ENCODE measurements around the gene F8A3.
"Not testable (repeated sequence)": the region's sequence is repeated elsewhere in the genome, so short reads cannot be mapped to it uniquely, and the experiment has no call there.

F8A3 gene

GRCh38 chrX:155458471-155458870 is at the start of gene F8A3:
F8A3 (minus strand) TSS chrX:155458620; CDS start chrX:155458600, 20 bp downstream.
- not testable (repeated sequence) for DNase-seq

- no peak for DNase-seq
Observed at GRCh38 chrX:155505296-155505695, 46.9 kb upstream of the F8A3 start.

GRCh38 chrX:155495134-155495533 is 36.7 kb upstream of the F8A3 start:
- not testable (repeated sequence) for DNase-seq

GRCh38 chrX:155491421-155491820 is 33.0 kb upstream of the F8A3 start:
- DNase-seq: not testable (repeated sequence)

DNA sequence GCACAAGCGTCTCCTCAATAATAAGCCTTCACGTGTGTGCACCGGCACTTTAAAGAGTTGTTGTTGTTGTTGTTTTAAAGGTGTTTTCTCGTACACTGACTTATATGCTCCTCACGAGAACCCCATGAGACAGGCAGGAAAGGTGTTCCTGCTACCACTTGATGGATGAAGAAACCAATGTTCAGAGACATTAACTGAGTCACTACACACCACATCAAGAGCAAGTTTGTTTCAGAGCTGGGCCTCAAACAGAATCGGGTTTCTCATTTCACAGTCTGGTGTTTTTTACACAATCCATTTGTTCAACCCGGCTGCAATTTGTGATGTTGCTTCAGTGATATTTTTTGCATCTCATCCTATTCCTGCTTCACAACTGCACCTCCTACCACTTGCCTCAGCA is 18.7 kb upstream of the F8A3 start:
- DNase-seq: not testable (repeated sequence)

DNA sequence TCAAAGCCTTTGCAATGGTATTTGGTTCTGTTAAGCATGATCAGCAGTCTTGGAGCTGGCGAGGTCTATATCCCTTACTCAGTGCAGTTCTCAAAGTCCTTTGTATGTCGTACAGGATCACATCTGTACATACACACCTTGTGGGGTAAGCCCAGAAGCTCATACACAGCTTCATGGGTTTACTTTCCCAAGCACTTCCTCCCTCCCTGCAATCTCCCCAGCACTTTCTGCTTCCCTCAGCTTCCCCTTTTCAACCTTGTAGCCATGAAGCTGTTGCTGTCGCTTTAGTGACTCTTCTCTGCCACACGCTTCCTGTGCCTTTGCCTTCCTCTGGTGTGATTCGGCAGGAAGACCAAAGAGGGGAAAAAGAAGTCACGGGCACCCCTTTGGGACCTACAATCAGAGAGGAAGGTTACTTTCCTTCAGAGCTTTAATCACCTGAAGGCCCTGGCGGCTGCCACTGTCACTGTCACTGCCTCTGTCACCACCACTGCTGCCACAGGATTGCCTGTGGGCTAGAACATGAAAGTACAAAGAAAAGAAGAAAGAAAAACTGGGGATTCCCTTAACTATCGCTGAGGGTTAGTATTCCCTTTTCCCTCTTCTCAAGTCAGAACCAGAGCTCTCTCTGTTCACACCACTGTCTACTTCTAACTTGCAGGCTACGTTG is 8.0 kb upstream of the F8A3 start:
- not testable (repeated sequence) for DNase-seq

GRCh38 chrX:155460501-155460900 is 2.1 kb upstream of the F8A3 start:
- DNase-seq: not testable (repeated sequence)

DNA sequence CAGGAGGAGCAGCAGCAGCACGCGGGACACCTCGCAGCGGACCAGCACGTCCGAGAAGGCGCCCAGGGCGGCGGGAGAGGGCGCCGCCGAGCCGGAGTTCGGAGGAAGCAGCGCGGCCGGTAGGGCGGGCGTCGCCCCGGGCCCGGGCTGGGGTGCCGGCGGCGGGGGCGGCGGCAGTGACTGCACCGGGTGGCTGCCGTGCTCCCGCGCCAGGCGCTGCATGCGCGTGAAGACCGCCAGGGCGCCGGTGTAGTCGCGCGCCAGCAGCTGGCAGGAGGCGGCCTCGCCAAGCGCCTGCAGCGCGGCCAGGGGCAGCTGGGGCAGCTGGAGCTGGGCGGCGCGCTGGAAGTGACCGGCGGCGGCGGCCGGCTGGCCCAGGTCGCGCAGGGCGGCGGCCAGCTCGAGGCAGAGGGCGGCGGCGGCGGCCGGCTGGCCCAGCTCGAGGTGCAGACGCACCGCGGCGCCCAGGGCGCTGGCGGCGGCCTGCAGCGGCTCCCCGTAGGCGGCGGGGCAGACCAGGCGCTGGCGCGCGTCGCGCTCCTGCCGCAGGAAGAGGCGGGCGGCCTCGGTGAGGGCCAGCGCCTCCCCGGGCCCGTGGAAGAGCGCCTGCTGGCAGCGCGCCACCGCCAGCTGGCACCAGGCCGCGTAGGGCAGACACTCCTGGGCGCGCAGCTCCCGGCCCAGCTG is 516 bp downstream of the F8A3 start:
- not testable (repeated sequence) for DNase-seq

- DNase-seq: no peak
Observed at GRCh38 chrX:155441097-155441496, 17.3 kb downstream of the F8A3 start.

- no peak for DNase-seq
Observed at GRCh38 chrX:155435744-155436112, 22.7 kb downstream of the F8A3 start.

- DNase-seq: no peak
Observed at GRCh38 chrX:155434906-155435743, 23.3 kb downstream of the F8A3 start.

DNA sequence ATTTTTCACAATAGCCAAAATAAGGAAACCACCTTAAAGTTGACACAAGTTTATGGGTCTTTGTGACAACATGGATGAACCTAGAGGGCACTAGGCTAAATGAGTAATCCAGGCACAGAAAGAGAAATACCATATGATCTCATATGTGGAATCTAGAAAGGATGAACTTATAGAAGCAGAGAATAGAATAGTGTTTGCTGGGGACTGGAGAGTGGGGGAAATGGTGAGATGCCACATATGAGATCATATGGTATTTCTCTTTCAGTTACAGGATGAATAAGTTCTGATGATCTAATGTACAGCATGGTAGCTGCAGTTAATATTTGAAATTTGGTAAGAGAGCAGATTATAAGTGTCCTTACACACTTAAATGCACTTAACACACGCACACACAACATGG is 40.7 kb downstream of the F8A3 start:
- no peak for DNase-seq
